Smooth muscle cell (in vitro differentiated cells): ENCODE data around the gene ZNF10. TPM values are rescaled to one million over a fixed set of nuclear protein-coding genes. Genes with fewer than 3 reads are reported as not detected.

ENCODE experiments used
- DNase-seq: peaks from one replicate; lab custom pipeline; 2025; ENCODE audit not compliant: unreplicated experiment; lab: John Stamatoyannopoulos, UW
- H2AFZ ChIP-seq: fragments of 200-600 bp; sonication (generic); 2 replicates; pipeline ENCODE4 v1.6.0; 2016; ENCODE audit warnings: antibody characterized with exemption, low read depth, mild to moderate bottlenecking
- H3F3A ChIP-seq: fragments of 200-600 bp; sonication (generic); 2 replicates; pipeline ENCODE4 v1.6.0; 2017; ENCODE audit warnings: antibody characterized with exemption, low read depth
- H3K27ac ChIP-seq: fragments of 200-600 bp; sonication (generic); 2 replicates; pipeline ENCODE4 v1.5.1; 2016; ENCODE audit warnings: low read depth, mild to moderate bottlenecking
- H3K27me3 ChIP-seq: fragments of 200-600 bp; sonication (generic); 2 replicates; pipeline ENCODE4 v1.6.1; 2016; ENCODE audit warnings: low read depth, mild to moderate bottlenecking
- H3K36me3 ChIP-seq: fragments of 200-600 bp; sonication (generic); 2 replicates; pipeline ENCODE4 v1.5.1; 2016; ENCODE audit warnings: low read depth
- H3K4me1 ChIP-seq: fragments of 200-600 bp; sonication (generic); 2 replicates; pipeline ENCODE4 v1.5.1; 2016; ENCODE audit warnings: low read depth
- H3K4me2 ChIP-seq: fragments of 200-600 bp; sonication (generic); 2 replicates; pipeline ENCODE4 v1.6.0; 2016; ENCODE audit warnings: mild to moderate bottlenecking
- H3K4me3 ChIP-seq: fragments of 200-600 bp; sonication (generic); 2 replicates; pipeline ENCODE4 v1.5.1; 2016; ENCODE audit warnings: mild to moderate bottlenecking
- H3K79me2 ChIP-seq: fragments of 200-600 bp; sonication (generic); 2 replicates; pipeline ENCODE4 v1.6.0; 2016; ENCODE audit warnings: low read depth, mild to moderate bottlenecking
- H3K9ac ChIP-seq: fragments of 200-600 bp; sonication (generic); 2 replicates; pipeline ENCODE4 v1.6.0; 2016; ENCODE audit warnings: low read depth
- H3K9me3 ChIP-seq: fragments of 200-600 bp; sonication (generic); replicated peaks from 2 replicates; pipeline ENCODE4 v1.5.1; 2016; ENCODE audit warnings: low read depth
- H4K20me1 ChIP-seq: fragments of 200-600 bp; sonication (generic); 2 replicates; pipeline ENCODE4 v1.6.0; 2016; ENCODE audit warnings: low read depth
- WGBS: methylation state at CpG from one replicate; pipeline ENCODE4 v1.1.7; 2016; ENCODE audit warnings: low lambda C conversion rate; 5-methylcytosine and 5-hydroxymethylcytosine counted together
- polyA plus RNA-seq: library from polyadenylated mRNA; unstranded; fragments of >200 nt; fragmentation: Nextera tagmentation; extraction: Ambion mirVana; gene quantifications from 2 replicates; pipeline ENCODE4 v1.2.1, GENCODE V29; 2016
- total RNA-seq: library from RNA; depleted of rRNA; stranded (reverse); fragments of >200 nt; gene quantifications from 2 replicates; pipeline ENCODE4 v1.2.3, GENCODE V29; 2014
- TF ChIP-seq, protein P1 (sequence below): fragments of 200-600 bp; sonication (generic); IDR thresholded peaks from 2 replicates; pipeline ENCODE4 v1.5.1; 2017; ENCODE audit warnings: borderline replicate concordance, mild to moderate bottlenecking, antibody characterized with exemption; ENCODE audit not compliant: insufficient read depth, poor library complexity, severe bottlenecking

ZNF10 gene
- total and polyA plus RNA-seq, 2 experiments from 2014 or later: 2.9 to 13.8 TPM

DNA sequence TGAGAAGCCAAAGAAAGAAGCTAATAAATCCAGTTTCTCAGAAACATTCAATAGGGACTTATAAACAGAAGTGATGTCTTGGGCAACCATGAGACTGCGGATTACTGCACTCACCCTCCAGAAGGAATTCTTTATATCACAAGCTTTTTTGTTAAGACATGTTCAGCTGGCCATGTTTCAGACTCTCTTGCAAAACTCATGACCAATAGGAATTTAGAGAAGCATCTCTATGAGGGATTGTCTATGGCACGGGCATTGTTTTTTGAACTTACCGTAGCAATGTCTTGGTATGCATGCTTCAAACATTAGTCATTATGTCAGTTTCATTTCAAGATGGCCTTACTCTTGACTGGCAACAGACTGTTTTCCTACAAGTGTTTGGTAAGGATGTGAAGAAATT is 35.3 kb downstream of the ZNF10 start:
- no peak overlapping the region for H3K9ac ChIP-seq
- H4K20me1 ChIP-seq: no peaks in the 10 kb centered on the region
- no peak overlapping the region for H3K27ac ChIP-seq
- 87% methylated on average over 3 of the region's 3 CpGs for WGBS
- H3K27me3 ChIP-seq: no peaks in the 10 kb centered on the region
- H3F3A ChIP-seq: no peaks in the 10 kb centered on the region
- H3K36me3 ChIP-seq: no peaks in the 10 kb centered on the region
- H3K4me2 ChIP-seq: no peak overlapping the region
- no peak overlapping the region for H2AFZ ChIP-seq
- TF ChIP-seq, protein P1, sequence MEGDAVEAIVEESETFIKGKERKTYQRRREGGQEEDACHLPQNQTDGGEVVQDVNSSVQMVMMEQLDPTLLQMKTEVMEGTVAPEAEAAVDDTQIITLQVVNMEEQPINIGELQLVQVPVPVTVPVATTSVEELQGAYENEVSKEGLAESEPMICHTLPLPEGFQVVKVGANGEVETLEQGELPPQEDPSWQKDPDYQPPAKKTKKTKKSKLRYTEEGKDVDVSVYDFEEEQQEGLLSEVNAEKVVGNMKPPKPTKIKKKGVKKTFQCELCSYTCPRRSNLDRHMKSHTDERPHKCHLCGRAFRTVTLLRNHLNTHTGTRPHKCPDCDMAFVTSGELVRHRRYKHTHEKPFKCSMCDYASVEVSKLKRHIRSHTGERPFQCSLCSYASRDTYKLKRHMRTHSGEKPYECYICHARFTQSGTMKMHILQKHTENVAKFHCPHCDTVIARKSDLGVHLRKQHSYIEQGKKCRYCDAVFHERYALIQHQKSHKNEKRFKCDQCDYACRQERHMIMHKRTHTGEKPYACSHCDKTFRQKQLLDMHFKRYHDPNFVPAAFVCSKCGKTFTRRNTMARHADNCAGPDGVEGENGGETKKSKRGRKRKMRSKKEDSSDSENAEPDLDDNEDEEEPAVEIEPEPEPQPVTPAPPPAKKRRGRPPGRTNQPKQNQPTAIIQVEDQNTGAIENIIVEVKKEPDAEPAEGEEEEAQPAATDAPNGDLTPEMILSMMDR: no peak
- H3K9me3 ChIP-seq: peaks cover 28% of the 10 kb centered on the region
- no peaks in the 10 kb centered on the region for H3K4me1 ChIP-seq
- H3K79me2 ChIP-seq: no peaks in the 10 kb centered on the region
- no peak overlapping the region for H3K4me3 ChIP-seq
- no peak for DNase-seq

DNA sequence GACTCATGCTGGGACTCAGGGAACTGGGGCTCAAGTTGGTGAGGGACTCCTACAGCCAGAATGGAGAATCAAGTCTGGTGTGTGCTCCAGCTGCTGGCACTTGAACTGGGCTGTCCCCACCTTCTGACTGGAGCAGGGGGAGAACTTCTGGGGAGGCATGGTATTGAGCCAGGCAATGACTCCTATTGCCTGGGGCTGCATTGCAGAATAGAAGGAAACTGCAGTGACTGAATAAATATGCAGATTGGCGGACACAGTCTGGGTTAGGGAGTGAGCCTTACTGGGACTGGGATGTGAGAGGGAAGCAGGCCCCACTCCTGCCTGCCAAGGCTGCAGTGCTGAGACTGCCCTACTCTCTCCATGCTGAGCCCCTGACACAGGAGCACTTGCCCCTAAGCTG is 42.1 kb downstream of the ZNF10 start:
- Histone ChIP-seq H3K4me2 (no peak overlapping the region), H3K4me1 (no peaks in the 10 kb centered on the region), H3K27me3 (no peaks in the 10 kb centered on the region), H3K36me3 (no peaks in the 10 kb centered on the region), H3K27ac (no peak overlapping the region), H3K79me2 (no peaks in the 10 kb centered on the region), H4K20me1 (no peaks in the 10 kb centered on the region), H3F3A (no peaks in the 10 kb centered on the region), H3K4me3 (no peak overlapping the region), H2AFZ (no peak overlapping the region), H3K9me3 (peaks cover 32% of the 10 kb centered on the region), H3K9ac (no peak overlapping the region)
- 93% methylated on average over 1 of the region's 1 CpG for WGBS
- DNase-seq: no peak
- TF ChIP-seq, protein P1: no peak

DNA sequence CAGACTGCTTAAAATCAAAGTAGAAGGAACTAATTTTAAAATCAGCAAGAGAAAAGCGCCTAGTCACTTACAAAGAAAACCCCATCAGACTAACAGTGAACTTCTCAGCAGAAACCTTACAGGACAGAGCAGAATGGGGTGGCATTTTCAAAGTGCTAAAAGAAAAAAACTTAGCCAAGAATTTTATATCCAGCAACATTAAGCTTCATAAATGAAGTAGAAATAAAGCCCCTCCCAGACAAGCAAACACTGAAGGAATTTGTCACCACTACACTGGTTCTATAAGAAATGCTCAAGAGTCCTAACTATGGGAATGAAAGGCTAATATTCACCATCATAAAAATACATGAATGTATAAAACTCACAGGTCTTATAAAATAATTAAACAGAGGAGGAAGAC is 44.5 kb downstream of the ZNF10 start:
- TF ChIP-seq, protein P1: no peak
- Histone ChIP-seq H3K27me3 (no peaks in the 10 kb centered on the region), H3K27ac (no peak overlapping the region), H3K79me2 (no peaks in the 10 kb centered on the region), H3K4me3 (no peak overlapping the region), H4K20me1 (no peaks in the 10 kb centered on the region), H3K9ac (no peak overlapping the region), H3K9me3 (peaks cover 24% of the 10 kb centered on the region), H2AFZ (no peak overlapping the region), H3K4me1 (no peaks in the 10 kb centered on the region), H3K36me3 (no peaks in the 10 kb centered on the region), H3F3A (no peaks in the 10 kb centered on the region), H3K4me2 (no peak overlapping the region)
- no peak for DNase-seq
- WGBS: 67% methylated on average over 1 of the region's 1 CpG

DNA sequence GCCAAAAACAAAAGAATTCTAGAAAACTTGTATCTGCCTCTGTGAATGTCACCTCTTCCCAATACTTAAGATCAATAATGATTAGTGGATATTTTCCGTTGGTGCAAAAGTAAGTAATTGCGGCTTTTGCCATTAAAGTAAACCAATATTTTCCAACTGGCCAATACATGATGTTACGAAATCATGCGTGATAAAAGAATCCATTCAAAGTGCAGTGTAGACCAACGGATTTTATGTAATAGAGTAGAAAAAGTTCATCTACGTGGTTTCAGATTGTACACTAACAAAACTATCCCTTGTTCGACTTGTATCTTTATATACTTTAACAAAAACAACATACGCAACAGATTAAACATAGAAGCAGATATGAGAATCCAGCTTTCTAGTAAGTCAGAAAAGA is 50.2 kb downstream of the ZNF10 start:
- no peak for DNase-seq
- Histone ChIP-seq H3K9ac (no peak overlapping the region), H3K4me1 (peaks cover 4% of the 10 kb centered on the region), H2AFZ (peak overlapping the region; percentile 26), H3K4me2 (no peak overlapping the region), H3K4me3 (peak overlapping the region; percentile 79), H3F3A (no peaks in the 10 kb centered on the region), H4K20me1 (no peaks in the 10 kb centered on the region), H3K9me3 (peaks cover 17% of the 10 kb centered on the region), H3K36me3 (peaks cover 22% of the 10 kb centered on the region), H3K27me3 (no peaks in the 10 kb centered on the region), H3K79me2 (peaks cover 11% of the 10 kb centered on the region), H3K27ac (no peak overlapping the region)
- TF ChIP-seq, protein P1: no peak
- 98% methylated on average over 8 of the region's 8 CpGs for WGBS
